Suprapubic skin (tissue), 4 donors: Measurements from ENCODE around the gene ONECUT2.
"Not testable (repeated sequence)": the region's sequence is repeated elsewhere in the genome, so short reads cannot be mapped to it uniquely, and the experiment has no call there.

Source experiments
- EP300 ChIP-seq: sonication (generic); formaldehyde crosslinking; IDR thresholded peaks from one replicate; pipeline ENCODE4 v1.6.1; 2017; ENCODE audit warnings: antibody characterized with exemption
- POLR2A ChIP-seq, 2 donors: fragments of 450-650 bp; IDR thresholded peaks; one replicate each; pipeline ENCODE4 v1.6.1; 2017; ENCODE audit warnings: antibody characterized with exemption in 2 of 2, mild to moderate bottlenecking in 2 of 2, moderate library complexity in 2 of 2
- POLR2AphosphoS5 ChIP-seq, 3 donors: sonication (generic); formaldehyde crosslinking; IDR thresholded peaks; one replicate each; pipeline ENCODE4 v1.6.1; 2017; ENCODE audit warnings: antibody characterized with exemption in 3 of 3
- TF ChIP-seq, protein P1 (sequence below), 2 donors: fragments of 200-600 bp in 1 of 2; fragments of 450-650 bp in 1 of 2; sonication (generic) in 1 of 2; IDR thresholded peaks; one replicate each; pipeline ENCODE4 v1.5.1; 2016 to 2019; ENCODE audit warnings: antibody characterized with exemption in 2 of 2, mild to moderate bottlenecking in 1 of 2, moderate library complexity in 1 of 2

DNA sequence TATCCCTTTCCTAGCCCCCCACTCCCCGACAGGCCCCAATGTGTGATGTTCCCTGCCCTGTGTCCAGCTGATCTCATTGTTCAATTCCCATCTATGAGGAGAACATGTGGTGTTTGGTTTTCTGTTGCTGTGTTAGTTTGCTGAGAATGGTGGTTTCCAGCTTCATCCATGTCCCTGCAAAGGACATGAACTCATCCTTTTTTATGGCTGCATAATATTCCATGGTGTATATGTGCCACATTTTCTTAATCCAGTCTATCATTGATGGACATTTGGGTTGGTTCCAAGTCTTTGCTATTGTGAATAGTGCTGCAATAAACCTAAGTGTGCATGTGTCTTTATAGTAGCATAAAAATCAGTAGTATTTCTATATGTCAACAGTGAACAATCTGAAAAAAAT, 40.4 kb upstream of the ONECUT2 start:
- TF ChIP-seq POLR2A (IDR thresholded peaks at IDR 0.05); POLR2AphosphoS5 (IDR thresholded peaks at IDR 0.05); EP300: not testable (repeated sequence)
- TF ChIP-seq, protein P1, sequence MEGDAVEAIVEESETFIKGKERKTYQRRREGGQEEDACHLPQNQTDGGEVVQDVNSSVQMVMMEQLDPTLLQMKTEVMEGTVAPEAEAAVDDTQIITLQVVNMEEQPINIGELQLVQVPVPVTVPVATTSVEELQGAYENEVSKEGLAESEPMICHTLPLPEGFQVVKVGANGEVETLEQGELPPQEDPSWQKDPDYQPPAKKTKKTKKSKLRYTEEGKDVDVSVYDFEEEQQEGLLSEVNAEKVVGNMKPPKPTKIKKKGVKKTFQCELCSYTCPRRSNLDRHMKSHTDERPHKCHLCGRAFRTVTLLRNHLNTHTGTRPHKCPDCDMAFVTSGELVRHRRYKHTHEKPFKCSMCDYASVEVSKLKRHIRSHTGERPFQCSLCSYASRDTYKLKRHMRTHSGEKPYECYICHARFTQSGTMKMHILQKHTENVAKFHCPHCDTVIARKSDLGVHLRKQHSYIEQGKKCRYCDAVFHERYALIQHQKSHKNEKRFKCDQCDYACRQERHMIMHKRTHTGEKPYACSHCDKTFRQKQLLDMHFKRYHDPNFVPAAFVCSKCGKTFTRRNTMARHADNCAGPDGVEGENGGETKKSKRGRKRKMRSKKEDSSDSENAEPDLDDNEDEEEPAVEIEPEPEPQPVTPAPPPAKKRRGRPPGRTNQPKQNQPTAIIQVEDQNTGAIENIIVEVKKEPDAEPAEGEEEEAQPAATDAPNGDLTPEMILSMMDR (IDR thresholded peaks at IDR 0.05) = not testable (repeated sequence)
